Lower lobe of right lung (tissue), 2 donors: Measurements from ENCODE around the gene HP1BP3. TPM values are rescaled to one million over a fixed set of nuclear protein-coding genes. Genes with fewer than 3 reads are reported as not detected.

ENCODE experiments used
- ATAC-seq, 2 donors: fragments of 200-7000 bp; cut with Tn5 transposase; one replicate each; pipeline ENCODE4 v1.9.1; 2020 to 2022; ENCODE audit warnings: mild to moderate bottlenecking in 2 of 2, moderate library complexity in 2 of 2
- DNase-seq: peaks from one replicate; pipeline ENCODE4 v3.0.0-alpha.2; 2020
- H3K27ac ChIP-seq: fragments of 200-600 bp; one replicate; pipeline ENCODE4 v1.8.0; 2022
- H3K27me3 ChIP-seq: fragments of 200-600 bp; one replicate; pipeline ENCODE4 v1.8.0; 2022; ENCODE audit warnings: low read depth
- H3K36me3 ChIP-seq: fragments of 200-600 bp; one replicate; pipeline ENCODE4 v1.8.0; 2022; ENCODE audit warnings: mild to moderate bottlenecking
- H3K4me1 ChIP-seq: fragments of 200-600 bp; one replicate; pipeline ENCODE4 v1.8.0; 2022
- H3K4me3 ChIP-seq: fragments of 200-600 bp; one replicate; pipeline ENCODE4 v1.8.0; 2022; ENCODE audit warnings: mild to moderate bottlenecking
- H3K9me3 ChIP-seq: fragments of 200-600 bp; one replicate; pipeline ENCODE4 v1.8.0; 2022
- intact Hi-C: fragments of 100-400 bp; cut with DNase I; formaldehyde crosslinking; loops from one replicate; pipeline ENCODE4 v1.11.0; 2022
- total RNA-seq: library from RNA; stranded (reverse); fragmentation: NEBNext Ultra II Directional; extraction: Animal tissue kit (Norgen Biotek cat#: 25700); gene quantifications from one replicate; pipeline ENCODE4 v1.2.1, GENCODE V29; 2021
- TF ChIP-seq, protein P1 (sequence below): fragments of 200-600 bp; IDR thresholded peaks from one replicate; pipeline ENCODE4 v1.8.0; 2022; ENCODE audit warnings: antibody characterized with exemption, mild to moderate bottlenecking
- donor health status: DM: no; HTN: yes; CAD: no; lungs with severe emphysema.

The HP1BP3 gene
- total RNA-seq, 1 donor from 2014 or later = 253 TPM

DNA sequence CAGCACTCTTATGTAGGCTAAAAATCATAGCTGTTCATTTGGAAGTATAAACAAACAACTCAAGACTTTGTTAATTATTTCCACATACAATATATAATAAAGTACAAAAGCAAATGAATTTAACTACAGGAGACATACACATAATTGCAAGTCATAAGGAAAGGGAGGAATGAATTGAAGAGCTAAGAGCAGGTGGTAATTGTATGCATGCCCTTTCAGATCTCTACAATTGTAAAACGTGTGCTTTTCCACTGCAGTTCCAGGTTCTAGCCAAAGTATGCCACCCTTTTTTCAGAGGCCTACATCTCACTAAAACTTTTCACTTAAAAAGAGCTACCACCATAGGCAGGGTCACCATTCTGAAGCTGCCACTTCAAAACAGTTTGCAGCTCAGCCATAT is 42.8 kb upstream of the HP1BP3 start:
- H3K27ac ChIP-seq = no peak overlapping the region
- peaks cover 24% of the 10 kb centered on the region for H3K36me3 ChIP-seq
- no peak for DNase-seq
- no peaks in the 10 kb centered on the region for H3K9me3 ChIP-seq
- no peaks in the 10 kb centered on the region for H3K27me3 ChIP-seq
- H3K4me3 ChIP-seq = no peak overlapping the region
- intact Hi-C loops = no loop called here
- H3K4me1 ChIP-seq = no peaks in the 10 kb centered on the region
- ATAC-seq = no peak
- TF ChIP-seq, protein P1, sequence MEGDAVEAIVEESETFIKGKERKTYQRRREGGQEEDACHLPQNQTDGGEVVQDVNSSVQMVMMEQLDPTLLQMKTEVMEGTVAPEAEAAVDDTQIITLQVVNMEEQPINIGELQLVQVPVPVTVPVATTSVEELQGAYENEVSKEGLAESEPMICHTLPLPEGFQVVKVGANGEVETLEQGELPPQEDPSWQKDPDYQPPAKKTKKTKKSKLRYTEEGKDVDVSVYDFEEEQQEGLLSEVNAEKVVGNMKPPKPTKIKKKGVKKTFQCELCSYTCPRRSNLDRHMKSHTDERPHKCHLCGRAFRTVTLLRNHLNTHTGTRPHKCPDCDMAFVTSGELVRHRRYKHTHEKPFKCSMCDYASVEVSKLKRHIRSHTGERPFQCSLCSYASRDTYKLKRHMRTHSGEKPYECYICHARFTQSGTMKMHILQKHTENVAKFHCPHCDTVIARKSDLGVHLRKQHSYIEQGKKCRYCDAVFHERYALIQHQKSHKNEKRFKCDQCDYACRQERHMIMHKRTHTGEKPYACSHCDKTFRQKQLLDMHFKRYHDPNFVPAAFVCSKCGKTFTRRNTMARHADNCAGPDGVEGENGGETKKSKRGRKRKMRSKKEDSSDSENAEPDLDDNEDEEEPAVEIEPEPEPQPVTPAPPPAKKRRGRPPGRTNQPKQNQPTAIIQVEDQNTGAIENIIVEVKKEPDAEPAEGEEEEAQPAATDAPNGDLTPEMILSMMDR = no peak

DNA sequence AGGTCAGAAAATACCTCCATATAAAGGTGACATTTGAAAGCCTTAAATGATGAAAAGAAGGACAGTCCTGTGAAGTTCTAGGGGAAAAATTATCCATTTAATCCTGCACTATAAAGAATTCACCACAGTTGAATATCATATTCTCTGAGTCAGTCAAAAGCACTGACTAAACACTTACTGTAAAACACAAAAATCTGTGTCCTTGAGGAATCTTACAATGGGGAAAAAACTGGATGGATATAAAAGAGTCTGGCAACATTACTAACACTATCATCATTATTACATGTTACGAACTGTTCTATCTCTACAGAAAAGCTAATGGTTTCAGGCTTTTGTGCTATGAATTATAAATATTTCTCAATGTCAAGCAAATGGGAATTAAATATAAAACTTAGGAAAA is 42.4 kb upstream of the HP1BP3 start:
- H3K27me3 ChIP-seq = no peaks in the 10 kb centered on the region
- H3K9me3 ChIP-seq = no peaks in the 10 kb centered on the region
- H3K4me1 ChIP-seq = no peaks in the 10 kb centered on the region
- TF ChIP-seq, protein P1 = no peak
- H3K27ac ChIP-seq = no peak overlapping the region
- peaks cover 29% of the 10 kb centered on the region for H3K36me3 ChIP-seq
- intact Hi-C loops = no loop called here
- no peak overlapping the region for H3K4me3 ChIP-seq
- DNase-seq (no peak), ATAC-seq (no peak)

DNA sequence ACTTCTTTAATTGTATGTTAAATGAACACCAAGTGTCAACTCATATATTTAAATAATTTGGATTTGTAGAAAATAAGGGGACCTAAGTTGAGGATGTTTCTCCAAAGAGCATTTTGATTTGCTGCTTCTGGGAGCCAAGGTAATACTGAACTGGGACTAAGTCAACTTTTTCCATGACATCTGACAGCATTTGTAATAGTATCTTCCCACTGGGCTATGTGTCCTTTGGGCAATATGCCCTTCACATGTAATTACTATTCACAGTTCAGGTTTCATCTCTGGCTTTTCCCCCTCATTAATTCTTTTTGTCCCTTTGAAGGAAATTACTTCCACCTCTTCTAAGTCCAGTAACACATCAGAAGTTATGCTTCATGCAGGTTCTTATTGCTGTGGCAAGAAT is 36.7 kb upstream of the HP1BP3 start:
- H3K36me3 ChIP-seq = peaks cover 44% of the 10 kb centered on the region
- no peak for ATAC-seq

DNA sequence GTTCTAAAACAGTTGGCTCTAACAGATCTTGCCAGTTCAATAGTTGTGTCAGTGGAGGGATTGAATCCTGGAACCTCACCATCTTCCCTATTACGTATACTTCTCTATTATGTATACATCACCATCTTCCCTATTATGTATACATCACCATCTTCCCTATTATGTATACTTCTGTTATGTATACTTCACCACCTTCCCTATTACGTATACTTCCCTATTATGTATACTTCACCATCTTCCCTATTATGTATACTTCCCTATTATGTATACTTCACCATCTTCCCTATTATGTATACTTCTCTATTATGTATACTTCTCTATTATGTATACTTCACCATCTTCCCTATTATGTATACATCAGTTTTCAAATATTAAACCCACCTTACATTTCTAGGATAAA is 34.4 kb upstream of the HP1BP3 start:
- no peak for ATAC-seq
- Histone ChIP-seq H3K27ac (no peak overlapping the region), H3K27me3 (no peaks in the 10 kb centered on the region), H3K36me3 (peaks cover 47% of the 10 kb centered on the region), H3K4me1 (no peaks in the 10 kb centered on the region), H3K4me3 (no peak overlapping the region), H3K9me3 (no peaks in the 10 kb centered on the region)
- no peak for DNase-seq
- intact Hi-C loops = no loop called here
- TF ChIP-seq, protein P1 = no peak

More for the DNA sequence above, 36.7 kb upstream of the HP1BP3 start:
- no peaks in the 10 kb centered on the region for H3K4me1 ChIP-seq
- no peak overlapping the region for H3K27ac ChIP-seq
- no peaks in the 10 kb centered on the region for H3K9me3 ChIP-seq
- H3K4me3 ChIP-seq = no peak overlapping the region
- TF ChIP-seq, protein P1 = no peak
- intact Hi-C loops = no loop called here
- no peaks in the 10 kb centered on the region for H3K27me3 ChIP-seq
- no peak for DNase-seq

DNA sequence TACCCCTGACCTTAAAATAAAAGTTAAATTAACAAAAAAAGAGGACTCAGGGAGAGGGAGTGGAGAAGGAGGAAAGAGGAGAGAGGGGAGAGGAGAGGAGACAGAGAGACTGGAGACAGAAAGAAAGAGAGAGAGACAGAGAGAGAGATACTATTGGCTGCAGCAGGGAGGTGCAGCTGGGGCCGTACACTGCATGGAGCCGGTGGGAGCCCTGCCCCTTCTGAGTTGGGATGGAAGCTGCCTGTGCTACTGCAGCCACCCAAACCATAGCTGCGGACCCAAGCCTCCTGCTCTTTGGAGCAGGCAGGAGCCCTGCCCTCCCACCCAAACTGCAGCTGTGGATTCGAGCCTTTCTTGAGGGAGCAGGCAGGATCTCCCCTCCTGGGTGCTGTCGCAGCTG is 32.7 kb upstream of the HP1BP3 start:
- H3K27ac ChIP-seq = no peak overlapping the region
- no peaks in the 10 kb centered on the region for H3K4me1 ChIP-seq
- no peaks in the 10 kb centered on the region for H3K9me3 ChIP-seq
- H3K4me3 ChIP-seq = no peak overlapping the region
- no peak for DNase-seq
- peaks cover 44% of the 10 kb centered on the region for H3K36me3 ChIP-seq
- no peaks in the 10 kb centered on the region for H3K27me3 ChIP-seq
- ATAC-seq = no peak
- intact Hi-C loops = no loop called here
- TF ChIP-seq, protein P1 = no peak

DNA sequence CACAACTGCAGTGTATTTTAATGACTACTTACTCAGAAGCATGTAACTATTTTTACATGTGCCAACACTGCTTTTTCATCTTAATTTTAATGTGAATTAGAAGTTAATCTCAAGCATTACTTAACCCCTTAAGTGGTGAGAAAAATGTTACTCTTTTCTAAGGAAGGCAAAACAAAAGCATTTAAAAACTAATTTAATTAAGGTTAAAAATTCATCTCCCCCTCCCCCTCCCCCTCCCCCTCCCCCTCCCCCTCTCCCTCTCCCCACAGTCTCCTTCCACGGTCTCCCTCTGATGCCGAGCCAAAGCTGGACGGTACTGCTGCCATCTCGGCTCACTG is 27.4 kb upstream of the HP1BP3 start:
- no peaks in the 10 kb centered on the region for H3K4me1 ChIP-seq
- H3K36me3 ChIP-seq = peaks cover 40% of the 10 kb centered on the region
- H3K9me3 ChIP-seq = no peaks in the 10 kb centered on the region
- no peaks in the 10 kb centered on the region for H3K27me3 ChIP-seq
- TF ChIP-seq, protein P1 = no peak
- no peak overlapping the region for H3K27ac ChIP-seq
- intact Hi-C loops = no loop called here
- DNase-seq (no peak), ATAC-seq (no peak)
- no peak overlapping the region for H3K4me3 ChIP-seq
